Vagina (tissue), 2 donors: ENCODE results near the gene EIF2S3. TPM values are rescaled to one million over a fixed set of nuclear protein-coding genes. Genes with fewer than 3 reads are reported as not detected.

Source experiments
- DNase-seq, 2 donors: peaks; one replicate each; pipeline ENCODE4 v3.0.0-alpha.2; 2017; ENCODE audit errors: extremely low spot score in 2 of 2
- H3K27ac ChIP-seq: fragments of 200-600 bp; sonication (generic); one replicate; pipeline ENCODE4 v1.5.1; 2019
- H3K27me3 ChIP-seq: fragments of 200-600 bp; sonication (generic); one replicate; pipeline ENCODE4 v1.5.1; 2019
- H3K36me3 ChIP-seq, 2 donors: fragments of 200-600 bp; sonication (generic); one replicate each; pipeline ENCODE4 v1.5.1; 2017 to 2019
- H3K4me1 ChIP-seq: fragments of 200-600 bp; sonication (generic); one replicate; pipeline ENCODE4 v1.5.1; 2019
- H3K4me3 ChIP-seq, 2 donors: fragments of 200-600 bp; sonication (generic); 1 replicate in 1 of 2; 2 replicates in 1 of 2; pipeline ENCODE4 v1.5.1; 2016 to 2019
- H3K9me3 ChIP-seq: fragments of 200-600 bp; sonication (generic); one replicate; pipeline ENCODE4 v1.5.1; 2019
- CTCF ChIP-seq, 3 experiments: fragments of 450-650 bp in 2 of 3; fragments of 200-600 bp in 1 of 3; sonication (generic) in 1 of 3; IDR thresholded peaks; one replicate each; pipeline ENCODE4 v1.5.1; 2017 to 2019; ENCODE audit warnings: antibody characterized with exemption in 3 of 3, mild to moderate bottlenecking in 2 of 3, moderate library complexity in 2 of 3
- POLR2A ChIP-seq, 2 donors: fragments of 450-650 bp; IDR thresholded peaks; one replicate each; pipeline ENCODE4 v1.6.1; 2017; ENCODE audit warnings: antibody characterized with exemption in 2 of 2, mild to moderate bottlenecking in 2 of 2, moderate library complexity in 2 of 2
- POLR2AphosphoS5 ChIP-seq, 2 donors: sonication (generic); formaldehyde crosslinking; IDR thresholded peaks; one replicate each; pipeline ENCODE4 v1.9.0; 2017; ENCODE audit warnings: antibody characterized with exemption in 2 of 2, mild to moderate bottlenecking in 2 of 2, low read depth in 1 of 2; ENCODE audit not compliant: insufficient read depth in 1 of 2
- intact Hi-C: fragments of 100-400 bp; cut with DNase I; formaldehyde crosslinking; loops from one replicate; pipeline ENCODE4 v1.15.1; 2023
- total RNA-seq: library from RNA; depleted of rRNA; stranded (reverse); fragments of >200 nt; gene quantifications from one replicate; pipeline ENCODE4 v1.2.3, GENCODE V29; 2016

Gene EIF2S3
- total RNA-seq, 1 donor from 2014 or later = 121 TPM

GRCh38 chrX:24026432-24026831, 28.3 kb upstream of the EIF2S3 start:
- no peaks in the 10 kb centered on the region for H3K9me3 ChIP-seq
- no peak for DNase-seq
- no peaks in the 10 kb centered on the region for H3K4me1 ChIP-seq
- intact Hi-C loops = no loop called here
- H3K36me3 ChIP-seq = no peaks in the 10 kb centered on the region
- H3K27ac ChIP-seq = peak overlapping the region; percentile 79
- TF ChIP-seq POLR2A (IDR thresholded peaks at IDR 0.05) (no peak), CTCF (IDR thresholded peaks at IDR 0.05) (no peak), POLR2AphosphoS5 (IDR thresholded peaks at IDR 0.05; ENCODE audit: insufficient read depth in 1 of 2, low read depth in 1 of 2) (no peak)
- H3K27me3 ChIP-seq = no peaks in the 10 kb centered on the region
- peak overlapping the region; percentile 54 to 77 for H3K4me3 ChIP-seq

GRCh38 chrX:24027086-24027485, 27.7 kb upstream of the EIF2S3 start, which contains the start of gene KLHL15:
KLHL15 (minus strand) TSS chrX:24027186; CDS start chrX:24006693, 20,493 bp downstream.
- TF ChIP-seq POLR2AphosphoS5 (IDR thresholded peaks at IDR 0.05; ENCODE audit: insufficient read depth in 1 of 2, low read depth in 1 of 2) (no peak), CTCF (IDR thresholded peaks at IDR 0.05) (no peak), POLR2A (IDR thresholded peaks at IDR 0.05) (no peak)
- intact Hi-C loops = loop anchor here (1.0 kb wide), 1 partner anchor 27 kb away; the partner anchor contains the start of gene EIF2S3

GRCh38 chrX:24027985-24028384, 26.8 kb upstream of the EIF2S3 start:
- Histone ChIP-seq H3K9me3 (no peaks in the 10 kb centered on the region), H3K36me3 (no peaks in the 10 kb centered on the region), H3K27me3 (no peaks in the 10 kb centered on the region), H3K27ac (no peak overlapping the region), H3K4me1 (no peaks in the 10 kb centered on the region), H3K4me3 (no peak overlapping the region)
- no peak for DNase-seq
- intact Hi-C loops = loop anchor here (1.0 kb wide), 1 partner anchor 26 kb away; the partner anchor contains the start of gene EIF2S3
- TF ChIP-seq CTCF (IDR thresholded peaks at IDR 0.05) (no peak), POLR2A (IDR thresholded peaks at IDR 0.05) (no peak), POLR2AphosphoS5 (IDR thresholded peaks at IDR 0.05; ENCODE audit: insufficient read depth in 1 of 2, low read depth in 1 of 2) (no peak)

More at GRCh38 chrX:24027086-24027485, 27.7 kb upstream of the EIF2S3 start, which contains the start of gene KLHL15:
- H3K27ac ChIP-seq = peak within 1 kb of the TSS; percentile 79
- H3K4me3 ChIP-seq = peak within 1 kb of the TSS; percentile 54 to 77
- no peaks in the 10 kb centered on the region for H3K36me3 ChIP-seq
- DNase-seq = no peak
- H3K9me3 ChIP-seq = no peaks in the 10 kb centered on the region
- H3K4me1 ChIP-seq = no peaks in the 10 kb centered on the region
- H3K27me3 ChIP-seq = no peaks in the 10 kb centered on the region

- H3K36me3 ChIP-seq = no peaks in the 10 kb centered on the region
- H3K27ac ChIP-seq = no peak overlapping the region
- no peak overlapping the region for H3K4me3 ChIP-seq
- H3K27me3 ChIP-seq = no peaks in the 10 kb centered on the region
- no peaks in the 10 kb centered on the region for H3K4me1 ChIP-seq
- TF ChIP-seq CTCF (IDR thresholded peaks at IDR 0.05) = no peak
- no peak for TF ChIP-seq POLR2A (IDR thresholded peaks at IDR 0.05)
- no peak for TF ChIP-seq POLR2AphosphoS5 (IDR thresholded peaks at IDR 0.05; ENCODE audit: insufficient read depth in 1 of 2, low read depth in 1 of 2)
- intact Hi-C loops = no loop called here
- no peak for DNase-seq
- H3K9me3 ChIP-seq = no peaks in the 10 kb centered on the region
Measured at GRCh38 chrX:24030597-24030996, 24.2 kb upstream of the EIF2S3 start.

- intact Hi-C loops = no loop called here
- no peaks in the 10 kb centered on the region for H3K36me3 ChIP-seq
- H3K9me3 ChIP-seq = no peaks in the 10 kb centered on the region
- H3K27me3 ChIP-seq = no peaks in the 10 kb centered on the region
- H3K27ac ChIP-seq = no peak overlapping the region
- no peak for DNase-seq
- H3K4me3 ChIP-seq = no peak overlapping the region
- TF ChIP-seq POLR2AphosphoS5 (IDR thresholded peaks at IDR 0.05; ENCODE audit: insufficient read depth in 1 of 2, low read depth in 1 of 2) (no peak), CTCF (IDR thresholded peaks at IDR 0.05) (no peak), POLR2A (IDR thresholded peaks at IDR 0.05) (no peak)
- no peaks in the 10 kb centered on the region for H3K4me1 ChIP-seq
Measured at GRCh38 chrX:24034485-24034884, 20.3 kb upstream of the EIF2S3 start.
